Stomach (tissue), 9 donors: ENCODE measurements around the gene VANGL1. TPM values are rescaled to one million over a fixed set of nuclear protein-coding genes. Genes with fewer than 3 reads are reported as not detected.

Experiments
- DNase-seq, 2 donors: peaks; one replicate each; pipeline versions ENCODE4 v3.0.0 to v3.0.0-alpha.2; 2013 to 2019
- H3K27ac ChIP-seq, 5 donors: fragments of 200-600 bp in 4 of 5; sonication (generic) in 4 of 5; one replicate each; pipeline ENCODE4 v1.5.1; 2013 to 2019; ENCODE audit warnings: mild to moderate bottlenecking in 1 of 5, moderate library complexity in 1 of 5
- H3K27me3 ChIP-seq, 3 donors: fragments of 200-600 bp; sonication (generic); one replicate each; pipeline ENCODE4 v1.5.1; 2017 to 2019; ENCODE audit warnings: mixed run types in 1 of 3
- H3K36me3 ChIP-seq, 4 donors: fragments of 200-600 bp; sonication (generic); 1 replicate in 3 of 4; 2 replicates in 1 of 4; pipeline ENCODE4 v1.5.1; 2016 to 2019
- H3K4me1 ChIP-seq, 4 donors: fragments of 200-600 bp; sonication (generic); one replicate each; pipeline ENCODE4 v1.5.1; 2016 to 2019
- H3K4me3 ChIP-seq, 4 donors: fragments of 200-600 bp; sonication (generic) in 3 of 4; one replicate each; pipeline ENCODE4 v1.5.1; 2016 to 2019; ENCODE audit warnings: mild to moderate bottlenecking in 1 of 4
- H3K9me3 ChIP-seq, 4 donors: fragments of 200-600 bp; sonication (generic); one replicate each; pipeline ENCODE4 v1.5.1; 2016 to 2019
- EP300 ChIP-seq: sonication (generic); formaldehyde crosslinking; IDR thresholded peaks from one replicate; pipeline ENCODE4 v1.6.1; 2017; ENCODE audit warnings: antibody characterized with exemption
- POLR2A ChIP-seq, 4 donors: fragments of 450-650 bp; IDR thresholded peaks; one replicate each; pipeline ENCODE4 v1.6.1; 2016; ENCODE audit warnings: antibody characterized with exemption in 4 of 4, control low read depth in 2 of 4, mild to moderate bottlenecking in 1 of 4, moderate library complexity in 1 of 4
- POLR2AphosphoS5 ChIP-seq, 3 donors: sonication (generic); formaldehyde crosslinking; IDR thresholded peaks; one replicate each; pipeline ENCODE4 v1.6.1; 2016; ENCODE audit warnings: antibody characterized with exemption in 3 of 3
- WGBS, 5 donors: extraction: QIAGEN DNeasy Blood & Tissue Kit in 3 of 5; methylation state at CpG; one replicate each; pipeline versions ENCODE4 v1.1.5 to v1.1.7; 2013 to 2018; 5-methylcytosine and 5-hydroxymethylcytosine counted together
- intact Hi-C: fragments of 100-400 bp; cut with DNase I; formaldehyde crosslinking; loops from one replicate; pipeline ENCODE4 v1.15.1; 2023; ENCODE audit warnings: low total_unique reads
- polyA plus RNA-seq, 3 donors: library from polyadenylated mRNA; stranded (reverse); fragments of 200-250 nt; gene quantifications; one replicate each; pipeline ENCODE4 v1.2.3, GENCODE V29; 2013
- total RNA-seq, 5 donors: library from RNA; depleted of rRNA; stranded (reverse); fragments of >200 nt; gene quantifications; one replicate each; pipeline versions ENCODE4 v1.1.0 to v1.2.3, GENCODE V29; 2014 to 2016
- TF ChIP-seq, protein P1 (sequence below), 7 experiments: fragments of 450-650 bp in 4 of 7; fragments of 200-600 bp in 3 of 7; sonication (generic) in 3 of 7; IDR thresholded peaks; one replicate each; pipeline ENCODE4 v1.5.1; 2016 to 2019; ENCODE audit warnings: antibody characterized with exemption in 7 of 7, control low read depth in 2 of 7, mild to moderate bottlenecking in 1 of 7
- donor health status: healthy with polysubstance abuse.
- donor health status: Bipolar disorder and iron deficiency.
- donor health status: healthy.

Gene VANGL1
- total and polyA plus RNA-seq, 8 donors = 1.4 to 9.4 (median 4.7) TPM

DNA sequence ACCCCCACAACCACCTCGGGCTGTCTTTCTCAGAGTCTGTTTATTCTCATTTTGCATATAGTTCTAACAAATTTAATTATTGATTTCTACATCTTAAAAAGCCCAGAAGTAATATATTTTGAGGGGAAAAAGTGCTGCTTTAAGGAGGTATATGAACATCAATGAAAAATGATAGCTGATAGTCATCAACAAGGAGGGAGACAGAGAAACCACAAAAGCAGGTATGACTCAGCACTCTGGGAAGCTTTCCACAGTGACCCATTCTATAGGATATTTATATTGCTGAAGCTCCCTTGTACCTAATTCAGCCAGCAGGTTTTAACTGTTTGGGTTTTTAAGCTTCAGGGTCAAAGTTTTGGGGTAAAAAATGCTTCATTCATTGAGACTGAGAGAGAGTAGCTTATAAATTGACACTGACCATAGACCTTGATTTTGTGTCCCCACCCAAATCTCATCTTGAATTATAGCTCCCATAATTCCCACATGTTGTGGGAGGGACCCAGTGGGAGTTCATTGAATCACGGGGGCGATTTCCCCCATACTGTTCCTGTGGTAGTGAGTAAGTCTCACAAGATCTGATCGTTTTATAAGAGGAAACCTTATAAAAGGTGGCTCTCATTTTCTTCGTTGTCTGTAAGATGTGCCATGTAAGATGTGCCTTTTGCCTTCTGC lies 27.4 kb downstream of the VANGL1 start:
- Histone ChIP-seq H3K36me3 (peaks cover under 1 to 44% (median 31%) of the 10 kb centered on the region in 4 donors), H3K27me3 (no peaks in the 10 kb centered on the region), H3K4me1 (peaks cover 0 to 58% (median 32%) of the 10 kb centered on the region in 4 donors), H3K4me3 (no peak overlapping the region), H3K9me3 (no peaks in the 10 kb centered on the region), H3K27ac (peak overlapping the region in 1 of 5 donors; percentile 26)
- TF ChIP-seq EP300 (no peak), POLR2A (IDR thresholded peaks at IDR 0.05) (no peak), POLR2AphosphoS5 (IDR thresholded peaks at IDR 0.05) (no peak)
- TF ChIP-seq, protein P1, sequence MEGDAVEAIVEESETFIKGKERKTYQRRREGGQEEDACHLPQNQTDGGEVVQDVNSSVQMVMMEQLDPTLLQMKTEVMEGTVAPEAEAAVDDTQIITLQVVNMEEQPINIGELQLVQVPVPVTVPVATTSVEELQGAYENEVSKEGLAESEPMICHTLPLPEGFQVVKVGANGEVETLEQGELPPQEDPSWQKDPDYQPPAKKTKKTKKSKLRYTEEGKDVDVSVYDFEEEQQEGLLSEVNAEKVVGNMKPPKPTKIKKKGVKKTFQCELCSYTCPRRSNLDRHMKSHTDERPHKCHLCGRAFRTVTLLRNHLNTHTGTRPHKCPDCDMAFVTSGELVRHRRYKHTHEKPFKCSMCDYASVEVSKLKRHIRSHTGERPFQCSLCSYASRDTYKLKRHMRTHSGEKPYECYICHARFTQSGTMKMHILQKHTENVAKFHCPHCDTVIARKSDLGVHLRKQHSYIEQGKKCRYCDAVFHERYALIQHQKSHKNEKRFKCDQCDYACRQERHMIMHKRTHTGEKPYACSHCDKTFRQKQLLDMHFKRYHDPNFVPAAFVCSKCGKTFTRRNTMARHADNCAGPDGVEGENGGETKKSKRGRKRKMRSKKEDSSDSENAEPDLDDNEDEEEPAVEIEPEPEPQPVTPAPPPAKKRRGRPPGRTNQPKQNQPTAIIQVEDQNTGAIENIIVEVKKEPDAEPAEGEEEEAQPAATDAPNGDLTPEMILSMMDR (IDR thresholded peaks at IDR 0.05) = no peak
- WGBS, 5 donors = 93 to 96% (median 93%) methylated on average over 5 of the region's 5 CpGs
- no peak for DNase-seq
- intact Hi-C loops = no loop called here

GRCh38 chr1:115669886-115670285 lies 28.1 kb downstream of the VANGL1 start:
- peaks cover 0 to 37% (median 23%) of the 10 kb centered on the region in 4 donors for H3K36me3 ChIP-seq
- no peak overlapping the region for H3K4me3 ChIP-seq
- no peaks in the 10 kb centered on the region for H3K27me3 ChIP-seq
- peak overlapping the region in 1 of 5 donors; percentile 40 for H3K27ac ChIP-seq
- 83 to 94% (median 90%) methylated on average over 1 of the region's 1 CpG for WGBS, 5 donors
- no peak for DNase-seq
- no peaks in the 10 kb centered on the region for H3K9me3 ChIP-seq
- H3K4me1 ChIP-seq = peaks cover 0 to 57% (median 29%) of the 10 kb centered on the region in 4 donors
- intact Hi-C loops = no loop called here
- TF ChIP-seq, protein P1 (IDR thresholded peaks at IDR 0.05) = no peak
- TF ChIP-seq POLR2A (IDR thresholded peaks at IDR 0.05) (no peak), POLR2AphosphoS5 (IDR thresholded peaks at IDR 0.05) (no peak), EP300 (no peak)

DNA sequence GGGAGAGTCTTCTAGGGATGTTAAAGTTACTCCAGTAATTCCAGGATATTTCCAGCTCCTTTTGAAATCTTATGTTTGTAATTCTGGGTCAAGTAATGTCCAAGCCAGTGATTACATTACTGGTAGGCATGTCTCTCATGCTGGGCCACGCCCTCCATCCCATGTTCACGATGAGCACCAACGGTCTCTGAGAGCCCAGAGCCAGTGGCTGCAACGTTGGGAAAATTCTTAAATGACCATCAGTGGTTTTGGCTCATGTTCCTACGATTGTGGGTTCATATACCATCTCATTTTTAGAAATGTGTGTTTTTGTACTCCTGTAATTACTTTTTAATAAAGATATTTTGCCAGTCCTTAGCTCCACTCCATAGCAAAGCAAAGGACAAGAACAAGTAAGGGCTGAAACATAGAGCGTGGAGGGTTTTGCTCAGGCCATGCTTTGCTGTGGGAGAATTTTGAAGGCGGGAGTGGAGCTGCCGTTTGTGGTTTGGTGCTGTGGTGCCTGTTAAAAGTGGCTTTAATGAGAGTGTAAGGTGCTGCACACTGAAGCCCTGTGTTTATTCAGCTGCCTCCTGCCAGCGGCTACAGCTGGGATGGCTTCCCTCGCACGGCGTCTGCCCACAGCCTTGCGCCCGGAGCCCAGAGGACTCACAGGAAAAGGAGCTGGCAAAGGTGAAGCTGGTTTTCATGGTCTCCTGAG lies 28.9 kb downstream of the VANGL1 start:
- WGBS, 5 donors = 54 to 67% (median 64%) methylated on average over 12 to 14 of the region's 14 CpGs
- peak in 1 of 2 donors; percentile 61 for DNase-seq
- intact Hi-C loops = no loop called here

More for the DNA sequence above, 28.9 kb downstream of the VANGL1 start:
- H3K36me3 ChIP-seq = peaks cover 0 to 29% (median 17%) of the 10 kb centered on the region in 4 donors
- H3K4me1 ChIP-seq = peaks cover 0 to 49% (median 23%) of the 10 kb centered on the region in 4 donors
- TF ChIP-seq POLR2A (IDR thresholded peaks at IDR 0.05) (no peak), POLR2AphosphoS5 (IDR thresholded peaks at IDR 0.05) (no peak), EP300 (no peak)
- TF ChIP-seq, protein P1 (IDR thresholded peaks at IDR 0.05) = no peak
- H3K27me3 ChIP-seq = no peaks in the 10 kb centered on the region
- H3K4me3 ChIP-seq = no peak overlapping the region
- H3K9me3 ChIP-seq = no peaks in the 10 kb centered on the region
- H3K27ac ChIP-seq = peak overlapping the region in 3 of 5 donors; percentile 28 to 40 (median 31)
